Endodermal cell (in vitro differentiated cells): Measurements from ENCODE around the gene DOCK9. TPM values are rescaled to one million over a fixed set of nuclear protein-coding genes. Genes with fewer than 3 reads are reported as not detected.

ENCODE experiments used
- DNase-seq: peaks from one replicate; pipeline ENCODE4 v3.0.0-alpha.2; 2017
- H3K27ac ChIP-seq: 2 replicates; pipeline ENCODE4 v1.5.1; 2013; ENCODE audit warnings: mild to moderate bottlenecking, low read depth, low read length, moderate library complexity
- H3K27me3 ChIP-seq: 2 replicates; pipeline ENCODE4 v1.6.1; 2013; ENCODE audit warnings: mild to moderate bottlenecking, low read length, moderate library complexity; ENCODE audit not compliant: insufficient read depth, control insufficient read depth, poor library complexity, severe bottlenecking
- H3K36me3 ChIP-seq: 2 replicates; pipeline ENCODE4 v1.7.0; 2013; ENCODE audit warnings: mild to moderate bottlenecking, low read length, moderate library complexity; ENCODE audit not compliant: control insufficient read depth, insufficient read depth
- H3K4me1 ChIP-seq: one replicate; pipeline ENCODE4 v1.7.0; 2013; ENCODE audit warnings: low read length; ENCODE audit not compliant: control insufficient read depth, insufficient read depth
- H3K4me3 ChIP-seq: 2 replicates; pipeline ENCODE4 v1.5.1; 2013; ENCODE audit warnings: mild to moderate bottlenecking, low read length, moderate library complexity
- H3K9ac ChIP-seq: 2 replicates; pipeline ENCODE4 v1.6.1; 2013; ENCODE audit warnings: mild to moderate bottlenecking, low read length, moderate library complexity; ENCODE audit not compliant: poor library complexity, severe bottlenecking; ENCODE audit errors: extremely low read depth
- H3K9me3 ChIP-seq: 2 replicates; pipeline ENCODE4 v1.6.1; 2013; ENCODE audit warnings: mild to moderate bottlenecking, low read length, moderate library complexity; ENCODE audit not compliant: control insufficient read depth
- H3K27ac Mint-ChIP-seq: 2 replicates; pipeline ENCODE4 v1.8.0; 2020; ENCODE audit warnings: mixed read lengths
- H3K27me3 Mint-ChIP-seq: 2 replicates; pipeline ENCODE4 v1.8.0; 2021; ENCODE audit warnings: mild to moderate bottlenecking, mixed read lengths; ENCODE audit not compliant: insufficient read depth
- H3K36me3 Mint-ChIP-seq: 2 replicates; pipeline ENCODE4 v1.8.0; 2020; ENCODE audit warnings: low read depth, mixed read lengths
- H3K4me1 Mint-ChIP-seq: 2 replicates; pipeline ENCODE4 v1.8.0; 2020; ENCODE audit warnings: mixed read lengths
- H3K4me3 Mint-ChIP-seq: 2 replicates; pipeline ENCODE4 v1.8.0; 2020; ENCODE audit warnings: mild to moderate bottlenecking, moderate library complexity, mixed read lengths
- H3K9me3 Mint-ChIP-seq: 2 replicates; pipeline ENCODE4 v1.8.0; 2020; ENCODE audit warnings: mild to moderate bottlenecking, mixed read lengths
- CTCF ChIP-seq: fragments of 200-600 bp; sonication (generic); conservative IDR thresholded peaks from 2 replicates; pipeline ENCODE4 v1.5.0; 2021; ENCODE audit warnings: antibody characterized with exemption, mild to moderate bottlenecking
- WGBS, 2 experiments: methylation state at CpG; one replicate each; pipeline versions ENCODE4 v1.1.5 to v1.1.7; 2013; ENCODE audit warnings: missing lambda C conversion rate in 2 of 2, mixed read lengths in 1 of 2; ENCODE audit not compliant: insufficient coverage in 1 of 2, insufficient read length in 1 of 2; 5-methylcytosine and 5-hydroxymethylcytosine counted together
- total RNA-seq, 2 donors: library from RNA; stranded (reverse); fragmentation: NEBNext Ultra II Directional in 1 of 2; extraction: Animal tissue kit (Norgen Biotek cat#: 25700) in 1 of 2; gene quantifications; 2 replicates in 1 of 2; 3 replicates in 1 of 2; pipeline ENCODE4 v1.2.1, GENCODE V29; 2021

Gene DOCK9
- total RNA-seq, 2 donors from 2014 or later, result 15.6 to 22.5 TPM

DNA sequence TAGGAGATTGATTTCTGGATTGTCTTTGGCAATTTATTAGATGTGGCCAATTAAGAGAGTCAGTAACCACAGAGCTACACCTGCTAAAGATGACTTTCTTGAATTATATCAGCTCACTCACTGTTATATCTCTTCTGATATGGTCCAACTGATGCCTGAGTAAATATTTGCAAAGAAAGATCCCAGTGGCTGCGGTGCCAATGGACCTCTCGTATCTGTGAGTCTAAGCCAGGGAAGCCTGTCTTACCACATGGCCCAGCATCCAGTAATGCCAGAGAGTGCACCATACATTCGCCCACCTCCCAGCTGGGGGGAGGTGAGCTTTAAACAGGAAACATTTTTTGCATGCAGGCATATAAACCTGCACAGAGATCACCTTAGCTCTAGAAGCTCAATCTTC, 142.7 kb downstream of the DOCK9 start:
- H3K9me3 ChIP-seq, result no peaks in the 10 kb centered on the region
- no peak for DNase-seq
- H3K36me3 ChIP-seq, result no peaks in the 10 kb centered on the region
- Mint-ChIP-seq H3K9me3 (no peaks in the 10 kb centered on the region), H3K4me1 (peaks cover 1% of the 10 kb centered on the region), H3K27ac (no peak overlapping the region), H3K4me3 (no peak overlapping the region), H3K27me3 (no peaks in the 10 kb centered on the region), H3K36me3 (no peaks in the 10 kb centered on the region)
- H3K4me1 ChIP-seq, result no peaks in the 10 kb centered on the region
- WGBS, 2 experiments, result 89 to 93% methylated on average over 2 to 3 of the region's 3 CpGs
- H3K4me3 ChIP-seq, result no peak overlapping the region
- no peak for TF ChIP-seq CTCF
- no peak overlapping the region for H3K9ac ChIP-seq
- H3K27me3 ChIP-seq, result no peaks in the 10 kb centered on the region
- no peak overlapping the region for H3K27ac ChIP-seq

DNA sequence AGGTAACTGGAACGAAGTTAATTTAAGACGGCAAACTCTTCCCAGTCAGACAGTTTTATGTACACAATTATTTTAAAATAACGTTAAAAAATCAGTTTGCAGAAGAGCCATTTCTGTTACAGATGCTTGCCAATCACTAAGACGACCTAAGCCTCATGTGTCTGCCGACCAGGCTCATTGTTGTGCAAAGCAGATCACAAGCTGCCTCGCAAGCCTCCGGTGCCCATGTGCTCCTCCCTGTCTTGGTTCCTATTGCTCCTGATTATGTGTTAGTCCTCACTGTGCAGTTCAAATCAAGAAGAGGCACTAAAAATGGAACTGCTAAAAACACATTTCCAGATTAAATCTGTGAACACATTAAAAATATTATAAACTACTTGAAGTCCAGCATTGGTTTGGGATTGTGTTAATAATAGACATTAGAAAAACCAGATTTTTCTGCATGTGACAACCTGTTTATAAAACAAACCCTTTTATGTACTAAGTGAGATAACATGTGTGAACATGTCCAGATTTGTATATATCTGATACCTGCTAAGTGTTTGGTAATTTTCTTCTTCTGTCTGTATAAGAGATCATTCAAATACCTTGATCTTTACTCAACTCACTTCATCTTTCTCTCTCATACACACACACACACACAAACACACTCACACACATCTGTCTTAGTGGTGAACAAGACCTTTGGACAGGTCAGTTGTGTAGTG, 143.5 kb downstream of the DOCK9 start:
- WGBS, 2 experiments, result 37 to 50% methylated on average over 7 of the region's 7 CpGs
- Mint-ChIP-seq H3K27me3 (no peaks in the 10 kb centered on the region), H3K27ac (no peak overlapping the region), H3K9me3 (no peaks in the 10 kb centered on the region), H3K4me1 (no peaks in the 10 kb centered on the region), H3K36me3 (no peaks in the 10 kb centered on the region), H3K4me3 (no peak overlapping the region)
- Histone ChIP-seq H3K4me1 (no peaks in the 10 kb centered on the region), H3K9ac (no peak overlapping the region), H3K9me3 (no peaks in the 10 kb centered on the region), H3K4me3 (no peak overlapping the region), H3K27me3 (no peaks in the 10 kb centered on the region), H3K36me3 (no peaks in the 10 kb centered on the region), H3K27ac (no peak overlapping the region)
- TF ChIP-seq CTCF, result no peak
- DNase-seq, result no peak

- no peak overlapping the region for H3K9ac ChIP-seq
- no peak for DNase-seq
- H3K27ac Mint-ChIP-seq, result no peak overlapping the region
- H3K36me3 Mint-ChIP-seq, result peaks cover 3% of the 10 kb centered on the region
- TF ChIP-seq CTCF, result no peak
- H3K4me3 Mint-ChIP-seq, result no peak overlapping the region
- H3K9me3 ChIP-seq, result no peaks in the 10 kb centered on the region
- no peaks in the 10 kb centered on the region for H3K27me3 ChIP-seq
- H3K36me3 ChIP-seq, result no peaks in the 10 kb centered on the region
- no peaks in the 10 kb centered on the region for H3K9me3 Mint-ChIP-seq
- 83 to 91% methylated on average over 8 of the region's 8 CpGs for WGBS, 2 experiments
- H3K4me1 Mint-ChIP-seq, result peaks cover 5% of the 10 kb centered on the region
- no peaks in the 10 kb centered on the region for H3K27me3 Mint-ChIP-seq
- H3K4me1 ChIP-seq, result no peaks in the 10 kb centered on the region
- H3K4me3 ChIP-seq, result no peak overlapping the region
- no peak overlapping the region for H3K27ac ChIP-seq
Observed at GRCh38 chr13:98831236-98831635, 146.6 kb downstream of the DOCK9 start.
